IMR-90 (cell line): ENCODE data around the gene ADGRL3. TPM values are rescaled to one million over a fixed set of nuclear protein-coding genes. Genes with fewer than 3 reads are reported as not detected.

ENCODE experiments used
- ATAC-seq: fragments of 200-7000 bp; cut with Tn5 transposase; 2 replicates; pipeline ENCODE4 v1.9.1; 2020; ENCODE audit warnings: low read depth, mild to moderate bottlenecking, moderate library complexity
- BruUV-seq: library from RNA; stranded (reverse); fragments of 400-500 nt; replicated peaks from 2 replicates; lab custom pipeline; 2021; lab: Mats Ljungman, UMichigan
- CTCF ChIA-PET: fragments of 300-600 bp; formaldehyde crosslinking; extraction: SDS; loops from one replicate; lab custom pipeline; 2021; ENCODE audit warnings: antibody characterized with exemption; lab: Yijun Ruan, JAX
- POLR2A ChIA-PET: fragments of 300-600 bp; sonication (Branson Sonifier 250); formaldehyde crosslinking; loops from one replicate; lab custom pipeline; 2022; ENCODE audit warnings: antibody characterized with exemption; ENCODE audit not compliant: unreplicated experiment; lab: Charles Lee
- DNase-seq: peaks from one replicate; pipeline ENCODE4 v3.0.0; 2013
- H2AFZ ChIP-seq: replicated peaks from 2 replicates; pipeline ENCODE3; 2013; ENCODE audit warnings: low read length, mild to moderate bottlenecking; ENCODE audit not compliant: poor library complexity
- H2AK5ac ChIP-seq: 2 replicates; pipeline ENCODE4 v1.6.1; 2013; ENCODE audit warnings: low read depth, low read length, inconsistent platforms
- H2AK9ac ChIP-seq: replicated peaks from 2 replicates; pipeline ENCODE3; 2013; ENCODE audit warnings: mild to moderate bottlenecking, low read depth, low read length, moderate library complexity; ENCODE audit not compliant: poor library complexity
- H2BK120ac ChIP-seq: 2 replicates; pipeline ENCODE4 v1.6.1; 2013; ENCODE audit warnings: low read depth, low read length, inconsistent platforms
- H2BK15ac ChIP-seq: 3 replicates; pipeline ENCODE4 v1.6.1; 2013; ENCODE audit warnings: low read depth, low read length, inconsistent platforms
- H2BK20ac ChIP-seq: 2 replicates; pipeline ENCODE4 v1.6.1; 2013; ENCODE audit warnings: low read depth, mild to moderate bottlenecking, inconsistent platforms, low read length, moderate library complexity
- H2BK5ac ChIP-seq: 2 replicates; pipeline ENCODE4 v1.6.1; 2013; ENCODE audit warnings: mild to moderate bottlenecking, low read depth, low read length, inconsistent platforms; ENCODE audit not compliant: poor library complexity, severe bottlenecking
- H3K14ac ChIP-seq: replicated peaks from 2 replicates; pipeline ENCODE4 v1.6.1; 2013; ENCODE audit warnings: low read depth, low read length, inconsistent platforms
- H3K18ac ChIP-seq: 2 replicates; pipeline ENCODE4 v1.6.1; 2013; ENCODE audit warnings: low read depth, low read length, control low read depth
- H3K23ac ChIP-seq: 2 replicates; pipeline ENCODE4 v1.6.1; 2013; ENCODE audit warnings: low read depth, low read length, inconsistent platforms
- H3K27ac ChIP-seq: 2 replicates; pipeline ENCODE4 v1.5.1; 2013; ENCODE audit warnings: mild to moderate bottlenecking, control low read depth, low read length; ENCODE audit not compliant: insufficient read depth
- H3K27me3 ChIP-seq: 2 replicates; pipeline ENCODE4 v1.6.1; 2013; ENCODE audit warnings: low read length; ENCODE audit not compliant: control insufficient read depth, insufficient read depth
- H3K36me3 ChIP-seq: 2 replicates; pipeline ENCODE4 v1.6.1; 2013; ENCODE audit warnings: low read length, mixed read lengths; ENCODE audit not compliant: control insufficient read depth, insufficient read depth
- H3K4ac ChIP-seq: 2 replicates; pipeline ENCODE4 v1.6.1; 2013; ENCODE audit warnings: low read depth, low read length, inconsistent platforms
- H3K4me1 ChIP-seq: 2 replicates; pipeline ENCODE4 v1.6.1; 2013; ENCODE audit warnings: low read length, mixed read lengths; ENCODE audit not compliant: control insufficient read depth, insufficient read depth
- H3K4me2 ChIP-seq: 2 replicates; pipeline ENCODE4 v1.6.1; 2013; ENCODE audit warnings: low read depth, mild to moderate bottlenecking, control low read depth, low read length, moderate library complexity
- H3K4me3 ChIP-seq: 2 replicates; pipeline ENCODE4 v1.5.1; 2013; ENCODE audit warnings: low read depth, mild to moderate bottlenecking, control low read depth, low read length, moderate library complexity; ENCODE audit not compliant: insufficient read depth
- H3K56ac ChIP-seq: 2 replicates; pipeline ENCODE4 v1.6.1; 2013; ENCODE audit warnings: low read length, inconsistent platforms; ENCODE audit not compliant: insufficient read depth; ENCODE audit errors: extremely low read depth
- H3K79me1 ChIP-seq, 2 experiments: 2 replicates each; pipeline ENCODE4 v1.6.1; 2013; ENCODE audit warnings: low read length in 2 of 2, inconsistent platforms in 1 of 2, low read depth in 1 of 2
- H3K9ac ChIP-seq: 2 replicates; pipeline ENCODE4 v1.6.1; 2013; ENCODE audit warnings: low read depth, low read length, control low read depth
- H3K9me1 ChIP-seq: 2 replicates; pipeline ENCODE4 v1.6.1; 2013; ENCODE audit warnings: low read length, inconsistent platforms; ENCODE audit not compliant: insufficient read depth
- H3K9me3 ChIP-seq: 2 replicates; pipeline ENCODE4 v1.6.1; 2013; ENCODE audit warnings: low read length; ENCODE audit not compliant: control insufficient read depth, insufficient read depth
- H4K20me1 ChIP-seq: 2 replicates; pipeline ENCODE4 v1.6.1; 2013; ENCODE audit warnings: low read length, inconsistent platforms; ENCODE audit not compliant: insufficient read depth
- H4K5ac ChIP-seq: 2 replicates; pipeline ENCODE4 v1.6.1; 2013; ENCODE audit warnings: mild to moderate bottlenecking, low read depth, low read length, control low read depth
- H4K8ac ChIP-seq, 2 experiments: 2 replicates each; pipeline ENCODE4 v1.6.1; 2013; ENCODE audit warnings: low read depth in 2 of 2, low read length in 2 of 2, control low read depth in 1 of 2, inconsistent platforms in 1 of 2
- H4K91ac ChIP-seq: 2 replicates; pipeline ENCODE4 v1.6.1; 2013; ENCODE audit warnings: low read depth, low read length, inconsistent platforms; ENCODE audit not compliant: insufficient read depth
- BHLHE40 ChIP-seq: fragments of 150-350 bp; IDR thresholded peaks from 2 replicates; pipeline ENCODE4 v1.6.1; 2016; ENCODE audit warnings: mild to moderate bottlenecking, low read depth, low read length
- CTCF ChIP-seq: conservative IDR thresholded peaks from 2 replicates; pipeline ENCODE4 v1.5.1; 2012; ENCODE audit warnings: mild to moderate bottlenecking, low read depth, low read length, improper control_type of control experiment
- ELK1 ChIP-seq: fragments of 150-350 bp; IDR thresholded peaks from 2 replicates; pipeline ENCODE4 v1.6.1; 2016; ENCODE audit warnings: low read depth, mild to moderate bottlenecking, low read length, moderate library complexity, borderline replicate concordance
- FOS ChIP-seq: fragments of 150-350 bp; IDR thresholded peaks from 2 replicates; pipeline ENCODE4 v1.6.1; 2016; ENCODE audit warnings: low read depth, low read length
- MAFK ChIP-seq: IDR thresholded peaks from 2 replicates; pipeline ENCODE4 v1.6.1; 2012; ENCODE audit warnings: low read depth, low read length, improper control_type of control experiment
- MAZ ChIP-seq: IDR thresholded peaks from 2 replicates; pipeline ENCODE4 v1.6.1; 2012; ENCODE audit warnings: low read depth, mild to moderate bottlenecking, low read length, improper control_type of control experiment, moderate library complexity, borderline replicate concordance
- NFE2L2 ChIP-seq: fragments of 150-350 bp; IDR thresholded peaks from 2 replicates; pipeline ENCODE4 v1.6.1; 2016; ENCODE audit warnings: low read depth, mild to moderate bottlenecking, low read length
- POLR2A ChIP-seq: IDR thresholded peaks from 2 replicates; pipeline ENCODE4 v1.6.1; 2012; ENCODE audit warnings: mild to moderate bottlenecking, low read depth, low read length
- RAD21 ChIP-seq: IDR thresholded peaks from 2 replicates; pipeline ENCODE4 v1.6.1; 2012; ENCODE audit warnings: low read length, improper control_type of control experiment
- RCOR1 ChIP-seq: IDR thresholded peaks from 2 replicates; pipeline ENCODE4 v1.6.1; 2012; ENCODE audit warnings: mild to moderate bottlenecking, low read length, improper control_type of control experiment; ENCODE audit not compliant: insufficient replicate concordance
- RFX5 ChIP-seq: IDR thresholded peaks from 2 replicates; pipeline ENCODE4 v1.8.0; 2012; ENCODE audit warnings: low read depth, mild to moderate bottlenecking, low read length, moderate library complexity
- SMC3 ChIP-seq: fragments of 150-350 bp; IDR thresholded peaks from 2 replicates; pipeline ENCODE4 v1.6.1; 2016; ENCODE audit warnings: low read depth, mild to moderate bottlenecking, antibody characterized with exemption, low read length, moderate library complexity
- WGBS, 2 experiments: methylation state at CpG; one replicate each; pipeline versions ENCODE4 v1.1.5 to v1.1.7; 2013; ENCODE audit warnings: missing lambda C conversion rate in 2 of 2; ENCODE audit not compliant: insufficient read length in 1 of 2; ENCODE audit errors: extremely low coverage in 2 of 2; 5-methylcytosine and 5-hydroxymethylcytosine counted together
- dilution Hi-C: fragments of 300-500 bp; cut with HindIII; formaldehyde crosslinking; loops from one replicate; pipeline ENCODE4 v1.14.3; 2018; ENCODE audit warnings: low sequenced_read_pairs; ENCODE audit not compliant: unreplicated experiment
- in situ Hi-C: fragments of 300-500 bp; cut with MboI; formaldehyde crosslinking; loops from 3 replicates; pipeline ENCODE4 v1.14.3; 2019; ENCODE audit warnings: low sequenced_read_pairs, inconsistent platforms, mixed read lengths
- intact Hi-C: fragments of 100-400 bp; cut with micrococcal nuclease; formaldehyde crosslinking; loops from 2 replicates; pipeline ENCODE4 v1.10.0; 2022
- polyA plus RNA-seq, 3 experiments: library from polyadenylated mRNA; depleted of rRNA; stranded (reverse); fragments of >200 nt; gene quantifications; 2 replicates each; pipeline ENCODE4 v1.2.3, GENCODE V29; 2012; ENCODE audit warnings: low replicate concordance in 1 of 3
- total RNA-seq: library from RNA; depleted of rRNA; stranded (reverse); fragments of >200 nt; gene quantifications from 2 replicates; pipeline ENCODE4 v1.2.3, GENCODE V29; 2012

ADGRL3 gene
- total and polyA plus RNA-seq, 2 of the 4 experiments (the other 2 are of a cell fraction), result 0.46 to 2.5 TPM

GRCh38 chr4:61760820-61761219 lies 560.7 kb downstream of the ADGRL3 start:
- in situ Hi-C loops (no loop called here), dilution Hi-C loops (no loop called here), intact Hi-C loops (no loop called here)
- H2BK120ac ChIP-seq, result no peak overlapping the region
- H3K79me1 ChIP-seq, result no peaks in the 10 kb centered on the region
- no peaks in the 10 kb centered on the region for H3K36me3 ChIP-seq
- H3K18ac ChIP-seq, result no peak overlapping the region
- H2BK20ac ChIP-seq, result no peak overlapping the region
- H2AFZ ChIP-seq, result no peak overlapping the region
- H2BK15ac ChIP-seq, result no peak overlapping the region
- H3K9ac ChIP-seq, result no peak overlapping the region
- H3K4ac ChIP-seq, result no peak overlapping the region
- no peaks in the 10 kb centered on the region for H4K20me1 ChIP-seq
- no peak overlapping the region for H2AK5ac ChIP-seq
- no peak overlapping the region for H3K4me2 ChIP-seq
- CTCF ChIA-PET, result no interaction called here
- H3K4me1 ChIP-seq, result no peaks in the 10 kb centered on the region
- no peaks in the 10 kb centered on the region for H3K9me1 ChIP-seq
- H3K23ac ChIP-seq, result no peak overlapping the region
- TF ChIP-seq POLR2A (no peak), RAD21 (no peak), BHLHE40 (no peak), NFE2L2 (no peak), RFX5 (no peak), CTCF (no peak), ELK1 (no peak), MAFK (no peak), MAZ (no peak), SMC3 (no peak), FOS (no peak), RCOR1 (no peak)
- no peak overlapping the region for H3K56ac ChIP-seq
- no peak overlapping the region for H4K5ac ChIP-seq
- no peak overlapping the region for H3K27ac ChIP-seq
- no peak overlapping the region for H2BK5ac ChIP-seq
- ATAC-seq (no peak), DNase-seq (no peak)
- no TSS peak for BruUV-seq
- H4K91ac ChIP-seq, result no peak overlapping the region
- no CpG with 5 or more reads among the region's 2 CpGs for WGBS, 2 experiments
- H3K4me3 ChIP-seq, result no peak overlapping the region
- H4K8ac ChIP-seq, result no peak overlapping the region
- H3K9me3 ChIP-seq, result no peaks in the 10 kb centered on the region
- H3K27me3 ChIP-seq, result no peaks in the 10 kb centered on the region
- no peak overlapping the region for H2AK9ac ChIP-seq
- POLR2A ChIA-PET, result no interaction called here
- H3K14ac ChIP-seq, result no peak overlapping the region
